GM23338 (cell line): Measurements from ENCODE around the gene ABHD3. TPM values are rescaled to one million over a fixed set of nuclear protein-coding genes. Genes with fewer than 3 reads are reported as not detected.

Experiments
- NANOG ChIP-seq: IDR thresholded peaks from 2 replicates; pipeline ENCODE4 v1.6.1; 2016; ENCODE audit warnings: antibody characterized with exemption, borderline replicate concordance
- STAT1 ChIP-seq: IDR thresholded peaks from one replicate; pipeline ENCODE4 v1.6.1; 2016; ENCODE audit warnings: antibody characterized with exemption; ENCODE audit not compliant: unreplicated experiment
- polyA plus RNA-seq: library from polyadenylated mRNA; unstranded; fragments of >200 nt; fragmentation: Nextera tagmentation; extraction: Ambion mirVana; gene quantifications from 2 replicates; pipeline ENCODE4 v1.2.1, GENCODE V29; 2016
- total RNA-seq: library from RNA; depleted of rRNA; stranded (reverse); fragments of >200 nt; shearing (Covaris generic); gene quantifications from 2 replicates; pipeline ENCODE4 v1.2.3, GENCODE V29; 2014
- TF ChIP-seq, protein P1 (sequence below): fragments of 250-450 bp; sonication (Bioruptor Pico); IDR thresholded peaks from 2 replicates; pipeline ENCODE4 v1.5.0; 2020; ENCODE audit warnings: mild to moderate bottlenecking, moderate library complexity
- TF ChIP-seq, protein P2 (sequence below), 2 experiments: fragments of 200-600 bp in 1 of 2; sonication (generic) in 1 of 2; conservative IDR thresholded peaks; 2 replicates each; pipeline versions ENCODE4 v1.5.1 to v1.6.1; 2016 to 2017; ENCODE audit warnings: antibody characterized with exemption in 2 of 2, low read depth in 2 of 2, mild to moderate bottlenecking in 2 of 2, moderate library complexity in 1 of 2
- TF ChIP-seq, protein P3 (sequence below): IDR thresholded peaks from one replicate; pipeline ENCODE4 v1.6.1; 2018; ENCODE audit warnings: antibody characterized with exemption; ENCODE audit not compliant: unreplicated experiment

Gene ABHD3
- total and polyA plus RNA-seq, 2 experiments from 2014 or later, result 16.2 to 19.9 TPM

DNA sequence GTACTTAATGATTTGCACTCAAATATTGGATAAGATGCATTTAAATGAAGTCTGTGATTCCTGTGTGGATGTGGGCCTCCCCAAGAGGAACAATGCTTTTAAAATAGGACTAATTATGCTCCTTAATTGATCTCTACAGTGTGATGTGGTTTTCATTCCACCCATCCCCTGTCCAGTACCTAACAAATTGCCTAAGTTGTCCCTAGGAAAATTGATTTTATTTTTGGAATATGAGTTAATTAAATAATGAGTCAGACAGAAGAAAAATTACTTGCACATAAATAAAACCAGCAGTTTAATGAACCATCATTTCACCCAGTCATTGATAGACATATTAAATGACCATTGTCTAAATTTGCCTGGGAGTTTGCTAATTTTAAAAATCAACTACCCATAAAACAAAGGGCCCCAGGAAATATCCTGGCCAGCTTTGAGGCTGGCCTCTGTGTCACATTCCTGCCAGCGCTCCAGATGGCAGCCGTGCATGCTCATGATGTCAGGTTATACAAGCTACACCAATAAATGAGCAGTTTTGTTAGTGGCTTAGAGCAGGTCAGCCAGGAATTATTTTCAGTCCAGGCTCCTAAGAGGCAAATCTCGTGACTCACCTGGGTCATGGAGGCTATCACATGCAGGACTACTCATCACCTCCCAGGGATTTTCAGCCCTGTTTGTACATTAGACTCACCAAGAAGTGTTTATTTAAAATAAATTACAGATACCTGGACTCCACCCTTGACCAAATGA lies 31.9 kb downstream of the ABHD3 start (continued):
- TF ChIP-seq, protein P1, sequence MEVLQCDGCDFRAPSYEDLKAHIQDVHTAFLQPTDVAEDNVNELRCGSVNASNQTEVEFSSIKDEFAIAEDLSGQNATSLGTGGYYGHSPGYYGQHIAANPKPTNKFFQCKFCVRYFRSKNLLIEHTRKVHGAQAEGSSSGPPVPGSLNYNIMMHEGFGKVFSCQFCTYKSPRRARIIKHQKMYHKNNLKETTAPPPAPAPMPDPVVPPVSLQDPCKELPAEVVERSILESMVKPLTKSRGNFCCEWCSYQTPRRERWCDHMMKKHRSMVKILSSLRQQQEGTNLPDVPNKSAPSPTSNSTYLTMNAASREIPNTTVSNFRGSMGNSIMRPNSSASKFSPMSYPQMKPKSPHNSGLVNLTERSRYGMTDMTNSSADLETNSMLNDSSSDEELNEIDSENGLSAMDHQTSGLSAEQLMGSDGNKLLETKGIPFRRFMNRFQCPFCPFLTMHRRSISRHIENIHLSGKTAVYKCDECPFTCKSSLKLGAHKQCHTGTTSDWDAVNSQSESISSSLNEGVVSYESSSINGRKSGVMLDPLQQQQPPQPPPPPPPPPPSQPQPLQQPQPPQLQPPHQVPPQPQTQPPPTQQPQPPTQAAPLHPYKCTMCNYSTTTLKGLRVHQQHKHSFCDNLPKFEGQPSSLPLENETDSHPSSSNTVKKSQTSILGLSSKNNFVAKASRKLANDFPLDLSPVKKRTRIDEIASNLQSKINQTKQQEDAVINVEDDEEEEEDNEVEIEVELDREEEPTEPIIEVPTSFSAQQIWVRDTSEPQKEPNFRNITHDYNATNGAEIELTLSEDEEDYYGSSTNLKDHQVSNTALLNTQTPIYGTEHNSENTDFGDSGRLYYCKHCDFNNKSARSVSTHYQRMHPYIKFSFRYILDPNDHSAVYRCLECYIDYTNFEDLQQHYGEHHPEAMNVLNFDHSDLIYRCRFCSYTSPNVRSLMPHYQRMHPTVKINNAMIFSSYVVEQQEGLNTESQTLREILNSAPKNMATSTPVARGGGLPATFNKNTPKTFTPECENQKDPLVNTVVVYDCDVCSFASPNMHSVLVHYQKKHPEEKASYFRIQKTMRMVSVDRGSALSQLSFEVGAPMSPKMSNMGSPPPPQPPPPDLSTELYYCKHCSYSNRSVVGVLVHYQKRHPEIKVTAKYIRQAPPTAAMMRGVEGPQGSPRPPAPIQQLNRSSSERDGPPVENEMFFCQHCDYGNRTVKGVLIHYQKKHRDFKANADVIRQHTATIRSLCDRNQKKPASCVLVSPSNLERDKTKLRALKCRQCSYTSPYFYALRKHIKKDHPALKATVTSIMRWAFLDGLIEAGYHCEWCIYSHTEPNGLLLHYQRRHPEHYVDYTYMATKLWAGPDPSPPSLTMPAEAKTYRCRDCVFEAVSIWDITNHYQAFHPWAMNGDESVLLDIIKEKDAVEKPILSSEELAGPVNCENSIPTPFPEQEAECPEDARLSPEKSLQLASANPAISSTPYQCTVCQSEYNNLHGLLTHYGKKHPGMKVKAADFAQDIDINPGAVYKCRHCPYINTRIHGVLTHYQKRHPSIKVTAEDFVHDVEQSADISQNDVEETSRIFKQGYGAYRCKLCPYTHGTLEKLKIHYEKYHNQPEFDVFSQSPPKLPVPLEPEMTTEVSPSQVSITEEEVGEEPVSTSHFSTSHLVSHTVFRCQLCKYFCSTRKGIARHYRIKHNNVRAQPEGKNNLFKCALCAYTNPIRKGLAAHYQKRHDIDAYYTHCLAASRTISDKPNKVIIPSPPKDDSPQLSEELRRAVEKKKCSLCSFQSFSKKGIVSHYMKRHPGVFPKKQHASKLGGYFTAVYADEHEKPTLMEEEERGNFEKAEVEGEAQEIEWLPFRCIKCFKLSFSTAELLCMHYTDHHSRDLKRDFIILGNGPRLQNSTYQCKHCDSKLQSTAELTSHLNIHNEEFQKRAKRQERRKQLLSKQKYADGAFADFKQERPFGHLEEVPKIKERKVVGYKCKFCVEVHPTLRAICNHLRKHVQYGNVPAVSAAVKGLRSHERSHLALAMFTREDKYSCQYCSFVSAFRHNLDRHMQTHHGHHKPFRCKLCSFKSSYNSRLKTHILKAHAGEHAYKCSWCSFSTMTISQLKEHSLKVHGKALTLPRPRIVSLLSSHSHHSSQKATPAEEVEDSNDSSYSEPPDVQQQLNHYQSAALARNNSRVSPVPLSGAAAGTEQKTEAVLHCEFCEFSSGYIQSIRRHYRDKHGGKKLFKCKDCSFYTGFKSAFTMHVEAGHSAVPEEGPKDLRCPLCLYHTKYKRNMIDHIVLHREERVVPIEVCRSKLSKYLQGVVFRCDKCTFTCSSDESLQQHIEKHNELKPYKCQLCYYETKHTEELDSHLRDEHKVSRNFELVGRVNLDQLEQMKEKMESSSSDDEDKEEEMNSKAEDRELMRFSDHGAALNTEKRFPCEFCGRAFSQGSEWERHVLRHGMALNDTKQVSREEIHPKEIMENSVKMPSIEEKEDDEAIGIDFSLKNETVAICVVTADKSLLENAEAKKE (CRISPR knock-in tag), result no peak
- TF ChIP-seq, protein P2, sequence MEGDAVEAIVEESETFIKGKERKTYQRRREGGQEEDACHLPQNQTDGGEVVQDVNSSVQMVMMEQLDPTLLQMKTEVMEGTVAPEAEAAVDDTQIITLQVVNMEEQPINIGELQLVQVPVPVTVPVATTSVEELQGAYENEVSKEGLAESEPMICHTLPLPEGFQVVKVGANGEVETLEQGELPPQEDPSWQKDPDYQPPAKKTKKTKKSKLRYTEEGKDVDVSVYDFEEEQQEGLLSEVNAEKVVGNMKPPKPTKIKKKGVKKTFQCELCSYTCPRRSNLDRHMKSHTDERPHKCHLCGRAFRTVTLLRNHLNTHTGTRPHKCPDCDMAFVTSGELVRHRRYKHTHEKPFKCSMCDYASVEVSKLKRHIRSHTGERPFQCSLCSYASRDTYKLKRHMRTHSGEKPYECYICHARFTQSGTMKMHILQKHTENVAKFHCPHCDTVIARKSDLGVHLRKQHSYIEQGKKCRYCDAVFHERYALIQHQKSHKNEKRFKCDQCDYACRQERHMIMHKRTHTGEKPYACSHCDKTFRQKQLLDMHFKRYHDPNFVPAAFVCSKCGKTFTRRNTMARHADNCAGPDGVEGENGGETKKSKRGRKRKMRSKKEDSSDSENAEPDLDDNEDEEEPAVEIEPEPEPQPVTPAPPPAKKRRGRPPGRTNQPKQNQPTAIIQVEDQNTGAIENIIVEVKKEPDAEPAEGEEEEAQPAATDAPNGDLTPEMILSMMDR (conservative IDR thresholded peaks at IDR 0.05; ENCODE audit: low read depth in 2 of 2), result no peak
- no peak for TF ChIP-seq NANOG
- TF ChIP-seq STAT1, result no peak
- TF ChIP-seq, protein P3, sequence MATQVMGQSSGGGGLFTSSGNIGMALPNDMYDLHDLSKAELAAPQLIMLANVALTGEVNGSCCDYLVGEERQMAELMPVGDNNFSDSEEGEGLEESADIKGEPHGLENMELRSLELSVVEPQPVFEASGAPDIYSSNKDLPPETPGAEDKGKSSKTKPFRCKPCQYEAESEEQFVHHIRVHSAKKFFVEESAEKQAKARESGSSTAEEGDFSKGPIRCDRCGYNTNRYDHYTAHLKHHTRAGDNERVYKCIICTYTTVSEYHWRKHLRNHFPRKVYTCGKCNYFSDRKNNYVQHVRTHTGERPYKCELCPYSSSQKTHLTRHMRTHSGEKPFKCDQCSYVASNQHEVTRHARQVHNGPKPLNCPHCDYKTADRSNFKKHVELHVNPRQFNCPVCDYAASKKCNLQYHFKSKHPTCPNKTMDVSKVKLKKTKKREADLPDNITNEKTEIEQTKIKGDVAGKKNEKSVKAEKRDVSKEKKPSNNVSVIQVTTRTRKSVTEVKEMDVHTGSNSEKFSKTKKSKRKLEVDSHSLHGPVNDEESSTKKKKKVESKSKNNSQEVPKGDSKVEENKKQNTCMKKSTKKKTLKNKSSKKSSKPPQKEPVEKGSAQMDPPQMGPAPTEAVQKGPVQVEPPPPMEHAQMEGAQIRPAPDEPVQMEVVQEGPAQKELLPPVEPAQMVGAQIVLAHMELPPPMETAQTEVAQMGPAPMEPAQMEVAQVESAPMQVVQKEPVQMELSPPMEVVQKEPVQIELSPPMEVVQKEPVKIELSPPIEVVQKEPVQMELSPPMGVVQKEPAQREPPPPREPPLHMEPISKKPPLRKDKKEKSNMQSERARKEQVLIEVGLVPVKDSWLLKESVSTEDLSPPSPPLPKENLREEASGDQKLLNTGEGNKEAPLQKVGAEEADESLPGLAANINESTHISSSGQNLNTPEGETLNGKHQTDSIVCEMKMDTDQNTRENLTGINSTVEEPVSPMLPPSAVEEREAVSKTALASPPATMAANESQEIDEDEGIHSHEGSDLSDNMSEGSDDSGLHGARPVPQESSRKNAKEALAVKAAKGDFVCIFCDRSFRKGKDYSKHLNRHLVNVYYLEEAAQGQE, result no peak
